Effector memory CD8-positive, alpha-beta T cell (primary cell): ENCODE results near the gene GUCY2D.
A peak's percentile ranks its signal among the peaks of the same experiment; 100 is the strongest.

Source experiments
- ATAC-seq: fragments of 150-1000 bp; cut with Tn5 transposase; replicated peaks from 2 replicates; pipeline ENCODE4 v1.10.0; 2021; ENCODE audit warnings: mild to moderate bottlenecking, moderate library complexity
- DNase-seq, 3 experiments: peaks; one replicate each; pipeline ENCODE4 v3.0.0; 2021
- H3K27ac Mint-ChIP-seq, 2 donors: one replicate each; pipeline ENCODE4 v1.8.0; 2022; ENCODE audit warnings: mild to moderate bottlenecking in 2 of 2, mixed read lengths in 2 of 2, moderate library complexity in 2 of 2
- H3K27me3 Mint-ChIP-seq, 2 donors: one replicate each; pipeline ENCODE4 v1.8.0; 2022; ENCODE audit warnings: mixed read lengths in 2 of 2
- H3K36me3 Mint-ChIP-seq: one replicate; pipeline ENCODE4 v1.8.0; 2022; ENCODE audit warnings: mild to moderate bottlenecking, moderate library complexity, mixed read lengths; ENCODE audit not compliant: insufficient read depth
- H3K4me1 Mint-ChIP-seq, 2 donors: one replicate each; pipeline ENCODE4 v1.8.0; 2022; ENCODE audit warnings: low read depth in 2 of 2, mixed read lengths in 2 of 2
- H3K4me3 Mint-ChIP-seq, 2 donors: one replicate each; pipeline ENCODE4 v1.8.0; 2022; ENCODE audit warnings: mild to moderate bottlenecking in 2 of 2, mixed read lengths in 2 of 2, moderate library complexity in 2 of 2
- H3K9me3 Mint-ChIP-seq, 2 donors: one replicate each; pipeline ENCODE4 v1.8.0; 2022; ENCODE audit warnings: mixed read lengths in 2 of 2

The GUCY2D gene

GRCh38 chr17:8046929-8047768 lies 44.7 kb downstream of the GUCY2D start:
- Mint-ChIP-seq H3K4me3 (no peak overlapping the region), H3K4me1 (no peaks in the 10 kb centered on the region), H3K9me3 (no peaks in the 10 kb centered on the region), H3K27ac (no peak overlapping the region), H3K27me3 (peaks cover 11 to 46% of the 10 kb centered on the region in 2 donors), H3K36me3 (no peaks in the 10 kb centered on the region)
- DNase-seq (no peak), ATAC-seq (no peak)

GRCh38 chr17:8047769-8048110 lies 45.3 kb downstream of the GUCY2D start:
- H3K4me3 Mint-ChIP-seq: no peak overlapping the region
- H3K27ac Mint-ChIP-seq: no peak overlapping the region
- no peaks in the 10 kb centered on the region for H3K36me3 Mint-ChIP-seq
- H3K27me3 Mint-ChIP-seq: peaks cover 11 to 45% of the 10 kb centered on the region in 2 donors
- DNase-seq (no peak), ATAC-seq (no peak)
- no peaks in the 10 kb centered on the region for H3K9me3 Mint-ChIP-seq
- no peaks in the 10 kb centered on the region for H3K4me1 Mint-ChIP-seq

- no peak overlapping the region for H3K27ac Mint-ChIP-seq
- peaks cover 11 to 40% of the 10 kb centered on the region in 2 donors for H3K27me3 Mint-ChIP-seq
- DNase-seq (no peak), ATAC-seq (no peak)
- no peaks in the 10 kb centered on the region for H3K9me3 Mint-ChIP-seq
- no peaks in the 10 kb centered on the region for H3K36me3 Mint-ChIP-seq
- no peaks in the 10 kb centered on the region for H3K4me1 Mint-ChIP-seq
- H3K4me3 Mint-ChIP-seq: no peak overlapping the region
Observed at GRCh38 chr17:8048236-8048635, 45.8 kb downstream of the GUCY2D start.

GRCh38 chr17:8048736-8049135 lies 46.3 kb downstream of the GUCY2D start:
- no peak overlapping the region for H3K4me3 Mint-ChIP-seq
- no peaks in the 10 kb centered on the region for H3K36me3 Mint-ChIP-seq
- ATAC-seq: no peak
- H3K27me3 Mint-ChIP-seq: peaks cover 11 to 35% of the 10 kb centered on the region in 2 donors
- H3K27ac Mint-ChIP-seq: no peak overlapping the region
- no peak for DNase-seq
- no peaks in the 10 kb centered on the region for H3K9me3 Mint-ChIP-seq
- no peaks in the 10 kb centered on the region for H3K4me1 Mint-ChIP-seq

GRCh38 chr17:8051831-8052230 lies 49.4 kb downstream of the GUCY2D start:
- Mint-ChIP-seq H3K27ac (no peak overlapping the region), H3K9me3 (no peaks in the 10 kb centered on the region), H3K27me3 (peaks cover 0 to 4% of the 10 kb centered on the region in 2 donors), H3K36me3 (no peaks in the 10 kb centered on the region), H3K4me3 (no peak overlapping the region), H3K4me1 (peaks cover 6% of the 10 kb centered on the region in 2 donors)
- DNase-seq: no peak
- ATAC-seq: no peak

- no peak for ATAC-seq
- DNase-seq: no peak
- H3K27me3 Mint-ChIP-seq: no peaks in the 10 kb centered on the region
- H3K27ac Mint-ChIP-seq: no peak overlapping the region
- no peaks in the 10 kb centered on the region for H3K9me3 Mint-ChIP-seq
- peaks cover 6 to 11% of the 10 kb centered on the region in 2 donors for H3K4me1 Mint-ChIP-seq
- H3K36me3 Mint-ChIP-seq: no peaks in the 10 kb centered on the region
- H3K4me3 Mint-ChIP-seq: no peak overlapping the region
Observed at GRCh38 chr17:8052256-8053252, 50.1 kb downstream of the GUCY2D start.

GRCh38 chr17:8053600-8053999 lies 51.2 kb downstream of the GUCY2D start:
- ATAC-seq: no peak
- peaks cover 2% of the 10 kb centered on the region in 2 donors for H3K27me3 Mint-ChIP-seq
- H3K9me3 Mint-ChIP-seq: no peaks in the 10 kb centered on the region
- peaks cover 6 to 12% of the 10 kb centered on the region in 2 donors for H3K4me1 Mint-ChIP-seq
- no peaks in the 10 kb centered on the region for H3K36me3 Mint-ChIP-seq
- H3K4me3 Mint-ChIP-seq: no peak overlapping the region
- no peak for DNase-seq
- no peak overlapping the region for H3K27ac Mint-ChIP-seq

GRCh38 chr17:8055851-8056231 lies 53.4 kb downstream of the GUCY2D start:
- Mint-ChIP-seq H3K9me3 (no peaks in the 10 kb centered on the region), H3K27me3 (peaks cover 22 to 25% of the 10 kb centered on the region in 2 donors), H3K27ac (no peak overlapping the region), H3K36me3 (no peaks in the 10 kb centered on the region), H3K4me1 (peaks cover 7 to 12% of the 10 kb centered on the region in 2 donors), H3K4me3 (peak overlapping the region in 1 of 2 donors; percentile 8)
- no peak for ATAC-seq
- DNase-seq: no peak

GRCh38 chr17:8056232-8056975 lies 54.0 kb downstream of the GUCY2D start:
- peak overlapping the region in 1 of 2 donors; percentile 8 for H3K4me3 Mint-ChIP-seq
- H3K27ac Mint-ChIP-seq: no peak overlapping the region

GRCh38 chr17:8056976-8057625 lies 54.7 kb downstream of the GUCY2D start:
- H3K4me3 Mint-ChIP-seq: no peak overlapping the region

More at GRCh38 chr17:8056232-8056975, 54.0 kb downstream of the GUCY2D start:
- Mint-ChIP-seq H3K27me3 (peaks cover 27 to 30% of the 10 kb centered on the region in 2 donors), H3K4me1 (peaks cover 7 to 12% of the 10 kb centered on the region in 2 donors), H3K9me3 (no peaks in the 10 kb centered on the region), H3K36me3 (no peaks in the 10 kb centered on the region)
- ATAC-seq (peak; percentile 65), DNase-seq (peak in 1 of 3 experiments; percentile 23)

GRCh38 chr17:8057691-8058114 lies 55.3 kb downstream of the GUCY2D start:
- H3K36me3 Mint-ChIP-seq: no peaks in the 10 kb centered on the region
- peaks cover 7 to 15% of the 10 kb centered on the region in 2 donors for H3K4me1 Mint-ChIP-seq
- H3K27ac Mint-ChIP-seq: no peak overlapping the region
- H3K27me3 Mint-ChIP-seq: peaks cover 39 to 43% of the 10 kb centered on the region in 2 donors
- H3K4me3 Mint-ChIP-seq: no peak overlapping the region
- ATAC-seq (peak; percentile 90), DNase-seq (peak; percentile 53 to 61 (median 56))
- no peaks in the 10 kb centered on the region for H3K9me3 Mint-ChIP-seq

More at GRCh38 chr17:8056976-8057625, 54.7 kb downstream of the GUCY2D start:
- peaks cover 7 to 12% of the 10 kb centered on the region in 2 donors for H3K4me1 Mint-ChIP-seq
- H3K27me3 Mint-ChIP-seq: peaks cover 33 to 37% of the 10 kb centered on the region in 2 donors
- no peaks in the 10 kb centered on the region for H3K36me3 Mint-ChIP-seq
- H3K9me3 Mint-ChIP-seq: no peaks in the 10 kb centered on the region
- H3K27ac Mint-ChIP-seq: no peak overlapping the region
- DNase-seq (no peak), ATAC-seq (no peak)

GRCh38 chr17:8059131-8059530 lies 56.7 kb downstream of the GUCY2D start:
- DNase-seq: no peak
- no peaks in the 10 kb centered on the region for H3K36me3 Mint-ChIP-seq
- H3K27me3 Mint-ChIP-seq: peaks cover 48 to 57% of the 10 kb centered on the region in 2 donors
- H3K27ac Mint-ChIP-seq: no peak overlapping the region
- ATAC-seq: no peak
- no peak overlapping the region for H3K4me3 Mint-ChIP-seq
- no peaks in the 10 kb centered on the region for H3K9me3 Mint-ChIP-seq
- H3K4me1 Mint-ChIP-seq: peaks cover 7 to 17% of the 10 kb centered on the region in 2 donors
